Right lobe of liver (tissue), 6 donors: ENCODE results near the gene PSMA3. TPM values are rescaled to one million over a fixed set of nuclear protein-coding genes. Genes with fewer than 3 reads are reported as not detected.

Experiments used
- ATAC-seq, 4 donors: fragments of 200-7000 bp; cut with Tn5 transposase; one replicate each; pipeline ENCODE4 v1.9.1; 2020; ENCODE audit warnings: mild to moderate bottlenecking in 4 of 4, moderate library complexity in 4 of 4
- DNase-seq, 3 donors: peaks; one replicate each; pipeline ENCODE4 v3.0.0-alpha.2; 2020
- H3K27ac ChIP-seq, 3 donors: fragments of 200-600 bp; one replicate each; pipeline ENCODE4 v1.8.0; 2022
- H3K27me3 ChIP-seq, 2 donors: fragments of 200-600 bp; one replicate each; pipeline ENCODE4 v1.8.0; 2022
- H3K36me3 ChIP-seq, 4 donors: fragments of 200-600 bp; sonication (generic) in 1 of 4; one replicate each; pipeline versions ENCODE4 v1.5.1 to v1.8.0; 2017 to 2022; ENCODE audit warnings: control low read depth in 1 of 4
- H3K4me1 ChIP-seq, 4 donors: fragments of 200-600 bp; sonication (generic) in 1 of 4; one replicate each; pipeline versions ENCODE4 v1.5.1 to v1.8.0; 2017 to 2022; ENCODE audit warnings: control low read depth in 1 of 4
- H3K4me3 ChIP-seq, 3 donors: fragments of 200-600 bp; one replicate each; pipeline ENCODE4 v1.8.0; 2022
- H3K9me3 ChIP-seq, 4 donors: fragments of 200-600 bp; sonication (generic) in 1 of 4; one replicate each; pipeline versions ENCODE4 v1.5.1 to v1.8.0; 2017 to 2022; ENCODE audit warnings: control low read depth in 1 of 4
- POLR2A ChIP-seq: fragments of 450-650 bp; IDR thresholded peaks from one replicate; pipeline ENCODE4 v1.6.1; 2017; ENCODE audit warnings: antibody characterized with exemption, mild to moderate bottlenecking
- WGBS: methylation state at CpG from one replicate; pipeline ENCODE4 v1.1.6; 2018; ENCODE audit warnings: low coverage, low lambda C conversion rate; ENCODE audit not compliant: insufficient coverage; ENCODE audit errors: missing lambda C conversion rate; 5-methylcytosine and 5-hydroxymethylcytosine counted together
- intact Hi-C, 2 donors: fragments of 100-400 bp; cut with DNase I; formaldehyde crosslinking; loops; one replicate each; pipeline versions ENCODE4 v1.11.2 to v1.14.1; 2022
- total RNA-seq, 6 experiments: library from RNA; depleted of rRNA in 2 of 6; stranded (reverse); fragments of >200 nt in 2 of 6; fragmentation: NEBNext Ultra II Directional in 3 of 6; extraction: Animal tissue kit (Norgen Biotek cat#: 25700) in 3 of 6; gene quantifications; one replicate each; pipeline versions ENCODE4 v1.1.0 to v1.2.4, GENCODE V29; 2016 to 2023
- TF ChIP-seq, protein P1 (sequence below), 4 donors: fragments of 200-600 bp in 3 of 4; fragments of 450-650 bp in 1 of 4; IDR thresholded peaks; one replicate each; pipeline versions ENCODE4 v1.5.1 to v1.8.0; 2016 to 2022; ENCODE audit warnings: antibody characterized with exemption in 4 of 4, mild to moderate bottlenecking in 2 of 4
- donor health status: DM: no; HTN: yes; CAD: no.
- donor health status: DM: no; HTN: no; CAD: no.
- donor health status: DM: no; HTN: no; CAD: no.
- donor health status: DM: no; HTN: yes; CAD: no.
- donor health status: DM: no; HTN: yes; CAD: no.

PSMA3 gene
- total RNA-seq, 6 experiments from 2014 or later, result 100 to 132 (median 120) TPM

DNA sequence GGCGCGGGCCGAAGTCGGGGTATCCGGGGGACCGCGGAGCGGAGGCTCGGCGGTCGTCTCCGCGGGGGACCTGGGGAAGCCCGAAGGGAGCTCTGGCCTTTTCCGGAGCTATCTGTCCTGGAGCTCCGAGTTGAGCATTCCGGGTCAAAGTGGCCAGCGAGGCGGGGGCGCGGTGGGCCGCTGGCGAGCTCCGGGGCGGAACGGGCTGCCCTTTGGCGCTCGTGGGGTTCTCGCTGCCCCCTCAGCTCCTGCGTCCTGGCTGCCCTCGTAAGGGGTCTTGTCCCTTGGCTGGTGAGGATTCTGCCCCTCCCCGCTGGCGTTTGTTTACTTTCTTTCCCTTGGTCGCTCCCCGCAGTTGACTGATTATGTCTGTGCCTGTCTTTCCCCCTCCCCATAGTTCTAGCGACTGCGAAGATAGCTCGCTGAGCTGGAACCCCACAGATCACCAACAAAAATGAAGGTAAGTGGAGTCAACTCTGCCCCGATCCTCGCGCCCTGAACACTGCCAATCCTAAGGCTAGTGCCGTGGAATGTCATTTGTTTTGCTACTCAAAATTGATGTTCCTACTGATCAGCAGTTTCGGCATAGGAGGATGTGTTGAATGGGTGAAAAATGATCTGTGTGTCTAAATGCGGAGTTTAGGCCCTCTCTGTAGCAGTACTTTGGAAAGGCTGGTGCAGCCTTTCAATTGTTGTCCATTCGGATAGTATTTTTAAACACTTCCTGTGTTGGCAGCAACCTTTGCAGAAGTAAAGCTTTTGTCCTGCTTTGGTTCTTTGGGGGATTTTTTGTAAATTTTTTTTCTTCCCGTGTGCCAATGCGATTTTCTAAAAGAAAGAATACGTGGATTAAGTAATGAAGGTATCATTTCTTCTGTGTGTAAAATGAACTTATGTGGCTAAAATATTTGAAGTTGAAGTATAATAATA, 55.0 kb downstream of the PSMA3 start:
- Histone ChIP-seq H3K36me3 (peaks cover 0 to 24% (median 3%) of the 10 kb centered on the region in 4 donors), H3K4me1 (peaks cover 0 to 37% (median 4%) of the 10 kb centered on the region in 4 donors), H3K4me3 (peak overlapping the region; percentile 96 to 97 (median 97)), H3K27ac (peak overlapping the region; percentile 94 to 96 (median 94)), H3K9me3 (no peaks in the 10 kb centered on the region), H3K27me3 (no peaks in the 10 kb centered on the region)
- under 1% methylated on average over 25 of the region's 48 CpGs for WGBS
- no peak for ATAC-seq
- intact Hi-C loops, result no loop called here
- peak in 1 of 3 donors; percentile 54 for DNase-seq
- TF ChIP-seq, protein P1, sequence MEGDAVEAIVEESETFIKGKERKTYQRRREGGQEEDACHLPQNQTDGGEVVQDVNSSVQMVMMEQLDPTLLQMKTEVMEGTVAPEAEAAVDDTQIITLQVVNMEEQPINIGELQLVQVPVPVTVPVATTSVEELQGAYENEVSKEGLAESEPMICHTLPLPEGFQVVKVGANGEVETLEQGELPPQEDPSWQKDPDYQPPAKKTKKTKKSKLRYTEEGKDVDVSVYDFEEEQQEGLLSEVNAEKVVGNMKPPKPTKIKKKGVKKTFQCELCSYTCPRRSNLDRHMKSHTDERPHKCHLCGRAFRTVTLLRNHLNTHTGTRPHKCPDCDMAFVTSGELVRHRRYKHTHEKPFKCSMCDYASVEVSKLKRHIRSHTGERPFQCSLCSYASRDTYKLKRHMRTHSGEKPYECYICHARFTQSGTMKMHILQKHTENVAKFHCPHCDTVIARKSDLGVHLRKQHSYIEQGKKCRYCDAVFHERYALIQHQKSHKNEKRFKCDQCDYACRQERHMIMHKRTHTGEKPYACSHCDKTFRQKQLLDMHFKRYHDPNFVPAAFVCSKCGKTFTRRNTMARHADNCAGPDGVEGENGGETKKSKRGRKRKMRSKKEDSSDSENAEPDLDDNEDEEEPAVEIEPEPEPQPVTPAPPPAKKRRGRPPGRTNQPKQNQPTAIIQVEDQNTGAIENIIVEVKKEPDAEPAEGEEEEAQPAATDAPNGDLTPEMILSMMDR (IDR thresholded peaks at IDR 0.05), result no peak
- no peak for TF ChIP-seq POLR2A

DNA sequence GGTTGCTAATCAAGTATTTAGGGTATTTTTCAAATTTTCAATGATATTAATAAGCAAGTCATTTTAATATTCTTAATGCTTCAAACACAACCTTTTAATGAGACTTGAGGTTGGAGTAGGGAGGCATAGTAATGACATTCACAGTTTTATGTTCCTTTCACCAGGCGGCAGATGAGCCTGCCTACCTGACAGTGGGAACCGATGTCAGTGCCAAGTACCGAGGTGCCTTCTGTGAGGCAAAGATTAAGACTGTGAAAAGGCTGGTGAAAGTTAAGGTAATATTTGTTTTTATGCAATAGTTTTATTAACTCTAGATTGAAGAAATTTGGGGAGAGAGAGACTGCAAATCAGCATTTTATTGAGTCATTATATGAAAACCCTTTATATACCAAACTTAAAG, 56.8 kb downstream of the PSMA3 start:
- 30% methylated on average over 3 of the region's 3 CpGs for WGBS
- peak in 1 of 4 donors; percentile 5 for ATAC-seq
- TF ChIP-seq, protein P1 (IDR thresholded peaks at IDR 0.05), result no peak
- TF ChIP-seq POLR2A, result no peak
- intact Hi-C loops, result no loop called here
- Histone ChIP-seq H3K4me3 (peak overlapping the region in 1 of 3 donors; percentile 2), H3K27ac (peak overlapping the region in 1 of 3 donors; percentile 31), H3K4me1 (peaks cover 0 to 23% (median 2%) of the 10 kb centered on the region in 4 donors), H3K36me3 (peaks cover 0 to 40% (median 8%) of the 10 kb centered on the region in 4 donors), H3K9me3 (no peaks in the 10 kb centered on the region), H3K27me3 (no peaks in the 10 kb centered on the region)
- DNase-seq, result peak; percentile 24 to 74 (median 66)

DNA sequence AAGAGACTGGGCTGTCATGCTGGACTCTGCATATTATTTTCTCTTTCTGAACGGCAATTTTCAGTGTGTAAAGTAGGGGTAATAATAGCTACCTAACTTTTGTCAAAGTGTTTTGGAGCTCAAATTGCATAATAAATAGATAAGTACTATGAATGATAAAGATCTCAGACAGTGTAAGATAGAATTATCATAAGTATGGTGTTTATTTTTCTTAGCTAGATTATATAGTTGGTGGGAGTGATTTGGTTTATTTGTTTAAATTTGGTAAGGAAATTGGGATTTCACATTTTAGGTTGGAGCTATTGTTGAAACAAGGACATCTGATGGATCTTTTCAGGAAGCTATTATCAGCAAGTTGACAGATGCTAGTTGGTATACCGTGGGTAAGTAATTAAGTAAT, 61.1 kb downstream of the PSMA3 start:
- Histone ChIP-seq H3K36me3 (peaks cover 0 to 56% (median 16%) of the 10 kb centered on the region in 4 donors), H3K27me3 (no peaks in the 10 kb centered on the region)
- 70% methylated on average over 2 of the region's 2 CpGs for WGBS

DNA sequence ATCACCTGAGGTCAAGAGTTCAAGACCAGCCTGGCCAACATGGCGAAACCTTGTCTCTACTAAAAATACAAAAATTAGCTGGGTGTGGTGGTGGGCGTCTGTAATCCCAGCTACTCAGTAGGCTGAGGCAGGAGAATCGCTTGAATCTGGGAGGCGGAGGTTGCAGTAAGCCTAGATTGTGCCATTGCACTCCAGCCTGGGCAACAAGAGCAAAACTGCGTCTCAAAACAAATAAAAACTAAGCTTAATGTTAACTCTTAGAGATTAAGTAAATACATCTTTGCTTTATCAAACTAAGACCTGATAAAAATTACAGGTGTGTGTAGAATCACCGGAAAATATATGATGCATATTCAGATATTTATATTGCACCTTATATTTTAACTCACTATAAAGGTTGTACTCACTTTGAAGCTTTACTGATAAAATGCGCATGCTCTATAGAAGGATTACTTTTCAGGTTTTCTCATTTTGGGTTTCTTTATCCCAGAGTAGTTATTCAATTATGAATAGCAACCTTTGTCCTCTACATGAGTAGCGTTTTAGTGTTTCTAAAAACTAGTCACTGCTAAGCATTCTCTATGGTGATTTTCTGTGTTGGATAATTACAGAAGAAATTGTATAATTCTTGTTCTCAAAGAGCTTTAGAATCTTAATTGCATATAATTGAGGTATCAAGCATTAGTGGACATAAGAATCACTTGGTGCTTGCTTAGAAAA, 63.1 kb downstream of the PSMA3 start:
- no peak overlapping the region for H3K27ac ChIP-seq
- ATAC-seq (peak; percentile 40 to 72 (median 60)), DNase-seq (no peak)
- peaks cover 0 to 15% (median 0%) of the 10 kb centered on the region in 4 donors for H3K4me1 ChIP-seq
- H3K27me3 ChIP-seq, result no peaks in the 10 kb centered on the region
- H3K9me3 ChIP-seq, result no peaks in the 10 kb centered on the region
- TF ChIP-seq POLR2A, result no peak
- TF ChIP-seq, protein P1 (IDR thresholded peaks at IDR 0.05), result no peak
- WGBS, result 51% methylated on average over 8 of the region's 8 CpGs
- intact Hi-C loops, result no loop called here
- peaks cover 0 to 54% (median 21%) of the 10 kb centered on the region in 4 donors for H3K36me3 ChIP-seq
- no peak overlapping the region for H3K4me3 ChIP-seq

More for the DNA sequence above, 61.1 kb downstream of the PSMA3 start:
- no peak overlapping the region for H3K27ac ChIP-seq
- H3K4me1 ChIP-seq, result peaks cover 0 to 28% (median 2%) of the 10 kb centered on the region in 4 donors
- ATAC-seq (no peak), DNase-seq (no peak)
- no peak overlapping the region for H3K4me3 ChIP-seq
- intact Hi-C loops, result no loop called here
- no peaks in the 10 kb centered on the region for H3K9me3 ChIP-seq
- TF ChIP-seq POLR2A, result no peak
